ENCODE measurements around the gene TTC9.

DNA sequence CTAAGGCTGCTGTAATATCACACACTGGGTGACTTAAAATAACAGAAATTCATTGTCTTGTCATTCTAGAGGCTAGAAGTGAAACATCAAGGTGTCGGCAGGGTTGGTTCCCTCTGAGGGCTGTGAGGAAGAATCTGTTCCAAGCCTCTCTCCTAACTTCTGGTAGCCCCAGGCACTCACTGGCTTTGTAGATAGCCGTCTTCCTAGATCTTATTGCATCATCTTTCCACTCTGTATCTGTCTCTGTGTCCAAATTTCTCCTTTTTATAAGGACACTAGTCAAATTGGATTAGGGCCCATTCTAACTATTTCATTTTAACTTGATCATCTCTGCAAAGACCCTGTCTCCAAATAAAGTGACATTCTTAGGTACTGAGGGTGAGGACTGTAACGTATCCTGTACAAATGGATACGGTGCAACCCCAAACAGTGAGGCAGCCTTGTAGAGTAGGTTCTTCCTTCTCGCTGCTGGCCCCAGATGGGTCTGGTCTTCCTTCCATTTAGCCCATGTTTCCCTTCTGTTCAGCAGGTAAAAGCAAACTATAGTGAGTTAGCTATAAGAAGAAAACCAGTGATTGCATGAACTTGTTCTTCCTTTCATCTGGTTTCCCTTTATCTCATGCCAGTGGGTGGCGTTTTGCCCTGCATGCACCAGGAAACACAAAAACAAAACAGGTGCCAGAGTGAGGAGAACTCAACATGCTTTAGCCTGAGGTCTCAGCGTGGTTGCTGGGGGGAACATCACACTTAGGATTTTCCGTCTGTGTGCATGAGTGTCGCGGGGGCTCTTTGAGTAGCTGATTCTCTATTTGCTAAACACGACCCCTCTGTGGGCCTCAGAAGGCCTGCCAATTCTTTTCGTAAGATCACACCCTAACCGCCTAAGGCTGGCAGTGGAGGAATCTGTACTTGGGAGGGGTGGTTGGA is 19.5 kb downstream of the TTC9 start:
- TF ChIP-seq, protein P1, sequence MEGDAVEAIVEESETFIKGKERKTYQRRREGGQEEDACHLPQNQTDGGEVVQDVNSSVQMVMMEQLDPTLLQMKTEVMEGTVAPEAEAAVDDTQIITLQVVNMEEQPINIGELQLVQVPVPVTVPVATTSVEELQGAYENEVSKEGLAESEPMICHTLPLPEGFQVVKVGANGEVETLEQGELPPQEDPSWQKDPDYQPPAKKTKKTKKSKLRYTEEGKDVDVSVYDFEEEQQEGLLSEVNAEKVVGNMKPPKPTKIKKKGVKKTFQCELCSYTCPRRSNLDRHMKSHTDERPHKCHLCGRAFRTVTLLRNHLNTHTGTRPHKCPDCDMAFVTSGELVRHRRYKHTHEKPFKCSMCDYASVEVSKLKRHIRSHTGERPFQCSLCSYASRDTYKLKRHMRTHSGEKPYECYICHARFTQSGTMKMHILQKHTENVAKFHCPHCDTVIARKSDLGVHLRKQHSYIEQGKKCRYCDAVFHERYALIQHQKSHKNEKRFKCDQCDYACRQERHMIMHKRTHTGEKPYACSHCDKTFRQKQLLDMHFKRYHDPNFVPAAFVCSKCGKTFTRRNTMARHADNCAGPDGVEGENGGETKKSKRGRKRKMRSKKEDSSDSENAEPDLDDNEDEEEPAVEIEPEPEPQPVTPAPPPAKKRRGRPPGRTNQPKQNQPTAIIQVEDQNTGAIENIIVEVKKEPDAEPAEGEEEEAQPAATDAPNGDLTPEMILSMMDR (IDR thresholded peaks at IDR 0.05) = no peak
- TF ChIP-seq EP300 (IDR thresholded peaks at IDR 0.05) (no peak), POLR2A (IDR thresholded peaks at IDR 0.05) (no peak)
